Measurements from ENCODE around the gene PCSK6. TPM values are rescaled to one million over a fixed set of nuclear protein-coding genes. Genes with fewer than 3 reads are reported as not detected.

The PCSK6 gene
- total RNA-seq, 1 experiment from 2014 or later, result 2.9 TPM

DNA sequence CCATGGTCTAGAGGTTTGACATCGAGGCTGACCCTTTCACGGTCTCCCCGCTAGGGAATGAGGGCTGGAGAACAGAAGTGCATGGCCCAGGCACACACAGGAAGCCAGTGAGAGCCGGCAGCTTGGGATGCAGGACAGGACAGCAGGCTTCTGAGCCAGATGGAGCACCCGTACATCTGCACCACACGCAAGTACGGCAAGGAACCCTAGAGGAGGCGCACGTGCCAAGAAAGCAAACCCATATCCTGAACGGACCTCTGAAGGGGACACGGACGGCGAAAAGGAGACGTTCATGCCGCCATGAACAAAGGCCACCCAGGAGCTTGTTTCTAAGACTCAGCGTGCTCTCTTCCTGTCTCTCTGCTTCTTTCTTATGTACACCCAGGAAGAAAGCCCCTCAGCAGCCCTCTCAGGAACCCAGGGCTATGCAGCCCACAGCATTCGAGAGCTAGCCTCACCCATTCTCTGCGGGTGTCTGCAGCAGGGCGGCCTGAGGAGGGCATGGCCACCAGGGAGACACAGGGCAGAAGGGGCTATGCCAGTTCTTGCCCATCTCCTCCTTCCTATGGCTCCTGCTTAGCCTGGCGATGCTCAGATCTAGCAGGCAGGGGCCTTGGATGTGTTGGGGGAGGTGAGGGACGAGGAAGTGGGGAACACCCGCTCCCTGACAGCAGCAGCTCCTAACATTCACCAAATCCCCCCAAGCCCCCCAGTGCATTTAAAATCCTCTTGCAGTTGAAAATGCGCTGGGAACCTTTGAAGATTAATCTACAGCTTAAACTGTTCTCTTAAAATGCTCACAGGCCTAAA is 81.3 kb downstream of the PCSK6 start (continued):
- TF ChIP-seq, protein P1, sequence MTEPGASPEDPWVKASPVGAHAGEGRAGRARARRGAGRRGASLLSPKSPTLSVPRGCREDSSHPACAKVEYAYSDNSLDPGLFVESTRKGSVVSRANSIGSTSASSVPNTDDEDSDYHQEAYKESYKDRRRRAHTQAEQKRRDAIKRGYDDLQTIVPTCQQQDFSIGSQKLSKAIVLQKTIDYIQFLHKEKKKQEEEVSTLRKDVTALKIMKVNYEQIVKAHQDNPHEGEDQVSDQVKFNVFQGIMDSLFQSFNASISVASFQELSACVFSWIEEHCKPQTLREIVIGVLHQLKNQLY (CRISPR knock-in tag; IDR thresholded peaks at IDR 0.05), result no peak

- DNase-seq (ENCODE audit: low spot score) (no peak), ATAC-seq (no peak)
- no peak overlapping the region for H3K27ac Mint-ChIP-seq
- TF ChIP-seq ZBTB21 (CRISPR knock-in tag; IDR thresholded peaks at IDR 0.05; ENCODE audit: borderline replicate concordance), result no peak
- TF ChIP-seq TP53 (CRISPR knock-in tag; IDR thresholded peaks at IDR 0.05), result no peak
- CTCF ChIA-PET, result interaction anchor here (1.2 kb wide), 1 partner anchor 87 kb away, joined by 3 read pairs; no protein-coding TSS in a partner anchor
- H3K27me3 Mint-ChIP-seq (ENCODE audit: low read depth), result no peaks in the 10 kb centered on the region
- H3K4me3 Mint-ChIP-seq, result no peak overlapping the region
- POLR2A ChIA-PET, result no interaction called here
- H3K36me3 Mint-ChIP-seq, result no peaks in the 10 kb centered on the region
- peaks cover 16% of the 10 kb centered on the region for H3K4me1 Mint-ChIP-seq
- H3K9me3 Mint-ChIP-seq, result no peaks in the 10 kb centered on the region
These were observed 82.1 kb downstream of the PCSK6 start for GRCh38 chr15:101407439-101407838.

DNA sequence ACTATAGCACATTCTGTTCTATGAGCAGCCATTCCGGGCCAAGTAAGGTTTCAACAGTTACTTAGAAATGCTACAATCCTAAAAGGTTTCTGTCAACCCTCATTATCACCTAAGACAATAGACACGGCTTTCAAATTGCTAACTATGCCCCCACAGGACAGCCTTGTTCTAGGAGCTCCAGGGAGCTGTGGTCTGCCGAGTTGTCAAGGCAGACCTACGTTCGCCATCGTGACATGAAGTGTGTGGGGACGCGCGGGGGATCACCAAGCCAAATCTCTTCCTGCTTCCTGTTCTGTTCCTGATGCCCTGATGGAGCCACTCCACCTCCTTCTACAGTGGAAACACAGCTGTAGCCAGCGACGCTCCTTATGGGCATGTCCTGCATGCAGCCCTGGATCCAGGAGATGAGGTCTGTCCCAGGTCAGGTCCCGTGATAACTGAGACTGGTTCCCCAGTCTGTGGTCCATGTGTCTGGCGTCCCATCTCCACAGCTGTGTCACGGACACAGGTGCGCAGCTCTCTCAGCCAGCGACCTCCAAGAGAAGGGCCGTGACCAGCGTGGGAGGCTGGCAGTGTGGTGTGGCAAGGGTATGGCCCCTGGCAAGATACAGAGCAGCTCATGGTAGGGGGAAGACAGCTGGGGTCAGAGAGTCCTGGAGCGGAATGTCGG is 82.8 kb downstream of the PCSK6 start:
- no peak for TF ChIP-seq ZSCAN18 (CRISPR knock-in tag; IDR thresholded peaks at IDR 0.05)
- no peak for TF ChIP-seq ZMAT4 (CRISPR knock-in tag; IDR thresholded peaks at IDR 0.05)
- TF ChIP-seq ZNF219 (CRISPR knock-in tag; IDR thresholded peaks at IDR 0.05; ENCODE audit: borderline replicate concordance), result no peak
- TF ChIP-seq PRRX2 (CRISPR knock-in tag; IDR thresholded peaks at IDR 0.05), result no peak
- no peak for TF ChIP-seq NFYB (CRISPR knock-in tag; conservative IDR thresholded peaks at IDR 0.05; ENCODE audit: low read depth)
- no peak for TF ChIP-seq TP53 (CRISPR knock-in tag; IDR thresholded peaks at IDR 0.05)
- no peak for TF ChIP-seq IRF2 (CRISPR knock-in tag; IDR thresholded peaks at IDR 0.05; ENCODE audit: borderline replicate concordance, low read depth)
- no peak for TF ChIP-seq NFATC4 (CRISPR knock-in tag; IDR thresholded peaks at IDR 0.05)
- TF ChIP-seq ZNF671 (CRISPR knock-in tag; IDR thresholded peaks at IDR 0.05), result no peak
- no peak for TF ChIP-seq JAZF1 (CRISPR knock-in tag; IDR thresholded peaks at IDR 0.05)
- TF ChIP-seq ZNF532 (CRISPR knock-in tag; IDR thresholded peaks at IDR 0.05; ENCODE audit: borderline replicate concordance), result no peak
- Mint-ChIP-seq H3K27me3 (ENCODE audit: low read depth) (no peaks in the 10 kb centered on the region), H3K27ac (no peak overlapping the region), H3K4me1 (peaks cover 16% of the 10 kb centered on the region), H3K36me3 (no peaks in the 10 kb centered on the region), H3K9me3 (peaks cover under 1% of the 10 kb centered on the region; the same call in 1 of the 2 replicates), H3K4me3 (no peak overlapping the region)
- ChIA-PET POLR2A (no interaction called here), CTCF (interaction anchor here (0.6 to 0.8 kb wide), 2 partner anchors 64 to 86 kb away, joined by 3 to 4 read pairs; no protein-coding TSS in a partner anchor)
- DNase-seq (ENCODE audit: low spot score), result no peak
- ATAC-seq, result no peak
